OCI-LY1 (cell line): ENCODE measurements around the gene METTL26.

Experiments
- H2AFZ ChIP-seq: fragments of 200-600 bp; sonication (generic), shearing (Covaris generic); 2 replicates; pipeline ENCODE4 v1.6.0; 2014; ENCODE audit warnings: antibody characterized with exemption, mild to moderate bottlenecking, low read length
- H3F3A ChIP-seq: fragments of 200-600 bp; sonication (generic), shearing (Covaris generic); 2 replicates; pipeline ENCODE4 v1.6.0; 2014; ENCODE audit warnings: mild to moderate bottlenecking, antibody characterized with exemption, low read length, moderate library complexity; ENCODE audit not compliant: insufficient read depth
- H3K27ac ChIP-seq: fragments of 200-600 bp; sonication (generic); 2 replicates; pipeline ENCODE4 v1.5.1; 2014; ENCODE audit warnings: low read length, mixed run types, mild to moderate bottlenecking, low read depth; ENCODE audit not compliant: poor library complexity, severe bottlenecking
- H3K27me3 ChIP-seq: fragments of 200-600 bp; sonication (generic); 2 replicates; pipeline ENCODE4 v1.6.0; 2014; ENCODE audit warnings: antibody characterized with exemption, mild to moderate bottlenecking, low read length, moderate library complexity; ENCODE audit not compliant: insufficient read depth
- H3K36me3 ChIP-seq: fragments of 200-600 bp; sonication (generic); 2 replicates; pipeline ENCODE4 v1.6.1; 2014; ENCODE audit warnings: mild to moderate bottlenecking, antibody characterized with exemption, low read length, moderate library complexity, mixed read lengths; ENCODE audit not compliant: insufficient read depth
- H3K4me1 ChIP-seq: fragments of 200-600 bp; sonication (generic); 2 replicates; pipeline ENCODE4 v1.5.1; 2014; ENCODE audit warnings: mild to moderate bottlenecking, low read length, moderate library complexity; ENCODE audit not compliant: insufficient read depth, severe bottlenecking
- H3K4me2 ChIP-seq: fragments of 200-600 bp; sonication (generic), shearing (Covaris generic); 2 replicates; pipeline ENCODE4 v1.6.1; 2014; ENCODE audit warnings: low read length
- H3K4me3 ChIP-seq: fragments of 200-600 bp; sonication (generic); 2 replicates; pipeline ENCODE4 v1.5.1; 2014; ENCODE audit warnings: low read length, low read depth, mild to moderate bottlenecking, mixed read lengths; ENCODE audit not compliant: poor library complexity, severe bottlenecking
- H3K79me2 ChIP-seq: fragments of 200-600 bp; shearing (Covaris generic); 2 replicates; pipeline ENCODE4 v1.6.1; 2016; ENCODE audit warnings: mixed run types, low read length, mixed read lengths; ENCODE audit not compliant: insufficient read depth
- H3K9ac ChIP-seq: fragments of 200-600 bp; sonication (generic), shearing (Covaris generic); 2 replicates; pipeline ENCODE4 v1.6.1; 2014; ENCODE audit warnings: mild to moderate bottlenecking, low read length, mixed read lengths
- H3K9me2 ChIP-seq: fragments of 200-600 bp; sonication (generic), shearing (Covaris generic); 2 replicates; pipeline ENCODE4 v1.6.1; 2014; ENCODE audit warnings: low read depth, mild to moderate bottlenecking, low read length, mixed read lengths
- H3K9me3 ChIP-seq: fragments of 200-600 bp; shearing (Covaris generic); 2 replicates; pipeline ENCODE4 v1.6.1; 2014; ENCODE audit warnings: low read length, mixed read lengths
- H4K20me1 ChIP-seq: fragments of 200-600 bp; sonication (generic), shearing (Covaris generic); 2 replicates; pipeline ENCODE4 v1.6.0; 2016; ENCODE audit warnings: mild to moderate bottlenecking, low read length; ENCODE audit not compliant: insufficient read depth
- EZH2 ChIP-seq: fragments of 200-600 bp; sonication (generic), shearing (Covaris generic); IDR thresholded peaks from 2 replicates; pipeline ENCODE4 v1.8.0; 2017; ENCODE audit warnings: borderline replicate concordance, mixed run types, mild to moderate bottlenecking, antibody characterized with exemption, low read length, moderate library complexity, mixed read lengths
- TF ChIP-seq, protein P1 (sequence below): fragments of 200-600 bp; sonication (generic), shearing (Covaris generic); IDR thresholded peaks from 2 replicates; pipeline ENCODE4 v1.5.1; 2017; ENCODE audit warnings: mild to moderate bottlenecking, antibody characterized with exemption, low read length, moderate library complexity, mixed read lengths

The METTL26 gene

DNA sequence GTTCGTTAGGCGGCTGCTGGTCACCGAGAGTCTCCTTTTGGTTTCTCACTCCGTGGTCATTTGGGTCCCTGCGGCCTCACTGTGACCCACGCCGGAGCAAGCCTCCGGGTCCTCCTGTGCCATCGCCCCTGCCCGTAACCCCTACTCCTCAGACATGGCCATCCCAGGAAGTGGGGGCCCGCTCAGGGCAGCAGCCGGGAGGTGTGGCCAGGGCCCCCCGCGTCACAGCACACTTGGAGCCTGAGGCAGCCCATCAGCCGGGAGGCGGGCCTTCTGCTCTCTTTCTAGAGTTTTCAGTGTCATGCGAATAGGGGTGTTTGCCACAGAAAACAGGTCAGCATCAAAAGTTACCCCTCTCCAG, 13.2 kb downstream of the METTL26 start:
- no peaks in the 10 kb centered on the region for H3K9me2 ChIP-seq
- no peak overlapping the region for H3K4me3 ChIP-seq
- H2AFZ ChIP-seq, result no peak overlapping the region
- no peaks in the 10 kb centered on the region for H3K79me2 ChIP-seq
- no peak overlapping the region for H3K27ac ChIP-seq
- H4K20me1 ChIP-seq, result no peaks in the 10 kb centered on the region
- H3F3A ChIP-seq, result no peaks in the 10 kb centered on the region
- peaks cover 14% of the 10 kb centered on the region for H3K4me1 ChIP-seq
- H3K9ac ChIP-seq, result no peak overlapping the region
- TF ChIP-seq, protein P1, sequence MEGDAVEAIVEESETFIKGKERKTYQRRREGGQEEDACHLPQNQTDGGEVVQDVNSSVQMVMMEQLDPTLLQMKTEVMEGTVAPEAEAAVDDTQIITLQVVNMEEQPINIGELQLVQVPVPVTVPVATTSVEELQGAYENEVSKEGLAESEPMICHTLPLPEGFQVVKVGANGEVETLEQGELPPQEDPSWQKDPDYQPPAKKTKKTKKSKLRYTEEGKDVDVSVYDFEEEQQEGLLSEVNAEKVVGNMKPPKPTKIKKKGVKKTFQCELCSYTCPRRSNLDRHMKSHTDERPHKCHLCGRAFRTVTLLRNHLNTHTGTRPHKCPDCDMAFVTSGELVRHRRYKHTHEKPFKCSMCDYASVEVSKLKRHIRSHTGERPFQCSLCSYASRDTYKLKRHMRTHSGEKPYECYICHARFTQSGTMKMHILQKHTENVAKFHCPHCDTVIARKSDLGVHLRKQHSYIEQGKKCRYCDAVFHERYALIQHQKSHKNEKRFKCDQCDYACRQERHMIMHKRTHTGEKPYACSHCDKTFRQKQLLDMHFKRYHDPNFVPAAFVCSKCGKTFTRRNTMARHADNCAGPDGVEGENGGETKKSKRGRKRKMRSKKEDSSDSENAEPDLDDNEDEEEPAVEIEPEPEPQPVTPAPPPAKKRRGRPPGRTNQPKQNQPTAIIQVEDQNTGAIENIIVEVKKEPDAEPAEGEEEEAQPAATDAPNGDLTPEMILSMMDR, result no peak
- TF ChIP-seq EZH2, result no peak
- H3K4me2 ChIP-seq, result no peak overlapping the region
- no peaks in the 10 kb centered on the region for H3K36me3 ChIP-seq
- H3K9me3 ChIP-seq, result no peaks in the 10 kb centered on the region
- no peaks in the 10 kb centered on the region for H3K27me3 ChIP-seq

DNA sequence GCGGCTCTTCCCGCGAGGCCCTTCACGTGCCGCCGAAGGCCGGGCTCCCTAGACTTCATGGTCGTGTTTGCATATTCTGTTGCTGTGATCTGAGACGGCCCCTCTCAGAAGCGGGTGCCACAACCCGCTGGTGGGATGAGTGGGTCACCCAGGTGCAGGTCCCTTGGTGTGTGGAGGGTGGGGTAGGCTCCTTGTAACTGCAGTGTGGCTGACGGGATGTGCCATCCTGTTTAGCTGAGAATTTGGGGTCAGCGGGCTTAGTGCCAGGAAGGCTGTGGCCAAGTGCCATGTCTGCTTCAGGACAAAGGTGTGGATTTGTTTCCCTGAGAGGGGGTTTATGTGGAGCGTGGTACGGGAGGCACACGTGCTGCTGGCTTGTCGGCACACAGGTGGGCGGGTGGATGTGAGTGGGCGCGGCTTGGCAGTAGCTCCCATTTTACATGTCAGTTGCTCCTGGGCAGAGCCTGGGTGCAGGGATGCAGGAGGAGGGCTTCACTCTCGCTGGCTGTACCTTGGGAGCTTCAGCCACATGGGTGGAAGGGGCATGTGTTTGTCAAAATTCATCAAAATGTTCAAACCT, 14.5 kb downstream of the METTL26 start:
- H3F3A ChIP-seq, result no peaks in the 10 kb centered on the region
- H3K4me1 ChIP-seq, result peaks cover 14% of the 10 kb centered on the region
- H3K9ac ChIP-seq, result no peak overlapping the region
- no peak overlapping the region for H3K4me2 ChIP-seq
- H3K4me3 ChIP-seq, result no peak overlapping the region
- no peak overlapping the region for H3K27ac ChIP-seq
- H3K9me2 ChIP-seq, result no peaks in the 10 kb centered on the region
- TF ChIP-seq, protein P1, result no peak
- no peak for TF ChIP-seq EZH2
- no peaks in the 10 kb centered on the region for H3K27me3 ChIP-seq
- H4K20me1 ChIP-seq, result no peaks in the 10 kb centered on the region
- no peaks in the 10 kb centered on the region for H3K36me3 ChIP-seq
- no peaks in the 10 kb centered on the region for H3K79me2 ChIP-seq
- no peak overlapping the region for H2AFZ ChIP-seq
- H3K9me3 ChIP-seq, result no peaks in the 10 kb centered on the region

DNA sequence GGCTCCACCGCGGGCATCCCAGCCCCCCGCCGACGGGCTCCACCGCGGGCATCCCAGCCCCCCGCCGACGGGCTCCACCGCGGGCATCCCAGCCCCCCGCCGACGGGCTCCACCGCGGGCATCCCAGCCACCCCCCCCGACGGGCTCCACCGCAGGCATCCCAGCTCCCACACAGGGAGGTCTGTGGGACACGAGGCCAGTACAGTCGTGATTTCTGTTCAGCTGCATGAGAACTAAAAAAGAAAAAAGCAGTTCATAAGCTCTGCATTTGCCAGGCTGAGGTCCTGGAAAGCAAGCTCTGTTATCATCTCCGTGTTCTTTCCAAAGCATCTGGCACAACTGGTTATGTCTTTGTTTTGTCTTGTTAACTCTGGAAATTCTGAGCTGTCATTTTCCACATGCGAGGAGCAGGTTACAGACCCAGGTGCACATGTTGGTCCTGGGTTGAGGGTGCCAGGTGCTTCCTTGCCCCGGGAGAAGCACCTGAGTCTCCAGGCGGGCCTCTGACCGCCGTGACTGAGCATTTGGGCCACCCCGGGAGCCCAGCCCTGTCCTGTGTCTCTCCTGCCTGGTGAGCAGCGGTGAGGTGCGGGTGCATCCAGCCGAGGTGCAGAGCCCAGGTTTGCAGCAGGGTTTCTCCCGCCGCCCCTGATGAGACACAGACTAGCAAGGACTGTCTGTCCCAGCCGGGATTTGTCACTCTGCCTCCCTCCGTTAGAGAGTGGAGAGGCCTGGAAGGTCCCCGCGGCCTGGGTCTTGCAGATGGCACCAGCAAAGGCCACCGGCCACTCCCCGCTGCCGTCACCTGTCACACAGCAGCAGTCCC, 15.2 kb downstream of the METTL26 start:
- Histone ChIP-seq H3F3A (no peaks in the 10 kb centered on the region), H3K9me2 (no peaks in the 10 kb centered on the region), H3K9ac (no peak overlapping the region), H3K4me2 (no peak overlapping the region), H2AFZ (no peak overlapping the region), H3K9me3 (no peaks in the 10 kb centered on the region), H3K27ac (no peak overlapping the region), H3K4me3 (no peak overlapping the region), H3K27me3 (no peaks in the 10 kb centered on the region), H3K4me1 (peaks cover 14% of the 10 kb centered on the region), H4K20me1 (no peaks in the 10 kb centered on the region), H3K79me2 (no peaks in the 10 kb centered on the region), H3K36me3 (no peaks in the 10 kb centered on the region)
- no peak for TF ChIP-seq EZH2
- TF ChIP-seq, protein P1, result no peak
